Measurements from ENCODE around the gene SUSD3.
"Not testable (repeated sequence)": the region's sequence is repeated elsewhere in the genome, so short reads cannot be mapped to it uniquely, and the experiment has no call there.

The SUSD3 gene

DNA sequence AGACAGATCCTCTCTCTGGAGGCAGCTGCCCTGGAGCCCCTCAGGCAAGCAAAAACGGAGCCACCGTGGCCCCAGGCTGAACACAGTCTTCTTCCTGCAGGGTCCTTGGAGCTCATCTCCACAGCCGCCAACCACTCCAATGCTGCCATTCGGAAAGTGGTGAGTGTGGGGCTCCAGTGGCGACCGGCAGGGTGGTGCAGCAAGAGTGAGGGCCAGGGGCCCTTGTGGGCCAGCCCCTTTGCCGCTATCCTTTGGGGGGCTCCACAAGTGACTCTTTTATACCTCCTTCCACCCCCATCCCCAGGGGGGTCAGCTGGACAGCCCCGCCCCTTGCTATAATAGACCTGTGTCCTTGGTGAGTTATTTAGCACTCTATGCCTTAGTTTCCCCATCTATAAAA lies 47.4 kb upstream of the SUSD3 start:
- no peak overlapping the region for H3K9ac ChIP-seq
- no peak overlapping the region for H3K27ac ChIP-seq
- no peak overlapping the region for H2AFZ ChIP-seq
- no peaks in the 10 kb centered on the region for H3K79me2 ChIP-seq
- H3K27me3 ChIP-seq (ENCODE audit: control insufficient read depth, insufficient read depth, low read length): no peaks in the 10 kb centered on the region
- H3K36me3 ChIP-seq (ENCODE audit: control insufficient read depth, insufficient read depth, low read length): no peaks in the 10 kb centered on the region
- TF ChIP-seq CTCF (IDR thresholded peaks at IDR 0.05): no peak
- no peak overlapping the region for H3K4me3 ChIP-seq (ENCODE audit: low read depth, low read length)
- H3K9me3 ChIP-seq (ENCODE audit: control insufficient read depth, low read length): no peaks in the 10 kb centered on the region
- H3K4me2 ChIP-seq (ENCODE audit: low read length): no peak overlapping the region
- no peaks in the 10 kb centered on the region for H3K4me1 ChIP-seq

GRCh38 chr9:93012963-93013855 lies 45.3 kb upstream of the SUSD3 start:
- TF ChIP-seq CTCF (IDR thresholded peaks at IDR 0.05): no peak
- no peaks in the 10 kb centered on the region for H3K4me1 ChIP-seq
- no peak overlapping the region for H3K4me3 ChIP-seq (ENCODE audit: low read depth, low read length)
- H2AFZ ChIP-seq: no peak overlapping the region
- no peaks in the 10 kb centered on the region for H3K27me3 ChIP-seq (ENCODE audit: control insufficient read depth, insufficient read depth, low read length)
- H3K27ac ChIP-seq: no peak overlapping the region
- no peak overlapping the region for H3K4me2 ChIP-seq (ENCODE audit: low read length)
- H3K36me3 ChIP-seq (ENCODE audit: control insufficient read depth, insufficient read depth, low read length): no peaks in the 10 kb centered on the region
- no peaks in the 10 kb centered on the region for H3K9me3 ChIP-seq (ENCODE audit: control insufficient read depth, low read length)
- H3K79me2 ChIP-seq: no peaks in the 10 kb centered on the region
- no peak overlapping the region for H3K9ac ChIP-seq

DNA sequence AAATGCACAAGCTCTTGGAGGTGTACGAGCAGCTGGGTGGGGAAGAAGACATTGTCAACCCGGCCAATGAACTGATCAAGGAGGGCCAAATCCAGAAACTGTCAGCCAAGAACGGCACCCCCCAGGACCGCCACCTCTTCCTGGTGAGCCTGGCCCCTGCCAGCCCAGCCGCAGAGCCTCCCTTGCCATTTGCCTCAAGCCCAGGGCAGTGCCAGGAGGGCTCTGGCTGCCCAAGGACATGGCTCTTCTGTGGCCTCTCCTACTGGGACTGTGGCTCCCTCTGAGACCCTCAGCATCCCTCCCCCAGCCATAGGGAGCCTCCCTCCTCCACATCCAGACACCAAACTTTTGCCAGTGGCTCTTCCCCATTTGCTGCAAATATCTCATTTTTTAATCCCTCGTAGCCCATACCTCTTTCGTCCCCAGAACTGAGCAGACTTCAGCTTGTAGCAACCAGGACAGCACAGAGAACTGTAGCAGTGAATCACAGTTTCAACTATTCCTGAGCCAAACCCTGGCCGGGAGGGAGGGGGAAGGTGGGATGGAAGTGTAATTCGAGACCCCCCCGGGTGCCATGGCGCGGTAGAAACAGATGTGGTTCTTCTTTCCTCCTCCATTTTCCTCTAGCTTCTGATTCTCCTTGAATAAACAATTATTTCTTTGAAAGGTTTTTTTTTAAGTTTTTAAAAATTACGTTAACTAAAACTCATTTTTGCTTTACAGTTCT lies 44.5 kb upstream of the SUSD3 start:
- no peak for TF ChIP-seq CTCF (IDR thresholded peaks at IDR 0.05)
- Histone ChIP-seq H3K4me1 (no peaks in the 10 kb centered on the region), H3K4me2 (ENCODE audit: low read length) (no peak overlapping the region), H3K79me2 (no peaks in the 10 kb centered on the region), H3K27ac (no peak overlapping the region), H3K9ac (no peak overlapping the region), H3K36me3 (ENCODE audit: control insufficient read depth, insufficient read depth, low read length) (no peaks in the 10 kb centered on the region), H3K27me3 (ENCODE audit: control insufficient read depth, insufficient read depth, low read length) (no peaks in the 10 kb centered on the region), H3K9me3 (ENCODE audit: control insufficient read depth, low read length) (no peaks in the 10 kb centered on the region), H3K4me3 (ENCODE audit: low read depth, low read length) (no peak overlapping the region), H2AFZ (no peak overlapping the region)

GRCh38 chr9:93015190-93015589 lies 43.3 kb upstream of the SUSD3 start:
- not testable (repeated sequence) for H3K27ac ChIP-seq; H3K36me3 ChIP-seq (ENCODE audit: control insufficient read depth, insufficient read depth, low read length); H3K4me2 ChIP-seq (ENCODE audit: low read length); H3K27me3 ChIP-seq (ENCODE audit: control insufficient read depth, insufficient read depth, low read length); H3K4me3 ChIP-seq (ENCODE audit: low read depth, low read length); H2AFZ ChIP-seq; H3K9me3 ChIP-seq (ENCODE audit: control insufficient read depth, low read length); H3K4me1 ChIP-seq; H3K79me2 ChIP-seq; H3K9ac ChIP-seq

- H3K4me3 ChIP-seq (ENCODE audit: low read depth, low read length): no peak overlapping the region
- H3K27me3 ChIP-seq (ENCODE audit: control insufficient read depth, insufficient read depth, low read length): no peaks in the 10 kb centered on the region
- H3K36me3 ChIP-seq (ENCODE audit: control insufficient read depth, insufficient read depth, low read length): no peaks in the 10 kb centered on the region
- no peaks in the 10 kb centered on the region for H3K4me1 ChIP-seq
- H3K9ac ChIP-seq: no peak overlapping the region
- H3K9me3 ChIP-seq (ENCODE audit: control insufficient read depth, low read length): no peaks in the 10 kb centered on the region
- no peak overlapping the region for H2AFZ ChIP-seq
- no peak overlapping the region for H3K4me2 ChIP-seq (ENCODE audit: low read length)
- no peak overlapping the region for H3K27ac ChIP-seq
- no peaks in the 10 kb centered on the region for H3K79me2 ChIP-seq
- TF ChIP-seq CTCF (IDR thresholded peaks at IDR 0.05): no peak
Measured at GRCh38 chr9:93017621-93018020, 40.9 kb upstream of the SUSD3 start.
